Right cardiac atrium (tissue), 5 donors: Measurements from ENCODE around the gene RGS11. TPM values are rescaled to one million over a fixed set of nuclear protein-coding genes. Genes with fewer than 3 reads are reported as not detected.
A peak's percentile ranks its signal among the peaks of the same experiment; 100 is the strongest.
"Not testable (repeated sequence)": the region's sequence is repeated elsewhere in the genome, so short reads cannot be mapped to it uniquely, and the experiment has no call there.

Experiments used
- ATAC-seq, 2 donors: fragments of 200-7000 bp; cut with Tn5 transposase; one replicate each; pipeline versions ENCODE4 v1.8.0 to v1.9.1; 2020; ENCODE audit warnings: moderate library complexity in 2 of 2, mild to moderate bottlenecking in 1 of 2
- DNase-seq, 3 donors: peaks; one replicate each; pipeline ENCODE4 v3.0.0-alpha.2; 2020
- H3K27ac ChIP-seq: one replicate; pipeline ENCODE4 v1.5.1; 2013; ENCODE audit warnings: mild to moderate bottlenecking, low read length, control low read depth, moderate library complexity
- H3K27me3 ChIP-seq: one replicate; pipeline ENCODE4 v1.6.1; 2013; ENCODE audit not compliant: control insufficient read depth, insufficient read depth
- H3K4me1 ChIP-seq: one replicate; pipeline ENCODE4 v1.6.1; 2013; ENCODE audit warnings: low read length; ENCODE audit not compliant: control insufficient read depth, insufficient read depth
- H3K4me3 ChIP-seq: one replicate; pipeline ENCODE4 v1.5.1; 2013; ENCODE audit warnings: low read length, control low read depth
- H3K9me3 ChIP-seq: one replicate; pipeline ENCODE4 v1.6.1; 2013; ENCODE audit warnings: low read length; ENCODE audit not compliant: control insufficient read depth
- WGBS: extraction: QIAGEN DNeasy Blood & Tissue Kit; methylation state at CpG from one replicate; pipeline ENCODE4 v1.1.7; 2013; 5-methylcytosine and 5-hydroxymethylcytosine counted together
- intact Hi-C, 4 donors: fragments of 100-400 bp; cut with DNase I; formaldehyde crosslinking; loops; one replicate each; pipeline versions ENCODE4 v1.11.0 to v1.14.0; 2022 to 2023
- polyA plus RNA-seq: library from polyadenylated mRNA; stranded (reverse); fragments of 200-250 nt; gene quantifications from one replicate; pipeline ENCODE4 v1.2.3, GENCODE V29; 2013
- total RNA-seq, 4 donors: library from RNA; stranded (reverse); fragmentation: NEBNext Ultra II Directional; extraction: Animal tissue kit (Norgen Biotek cat#: 25700); gene quantifications; one replicate each; pipeline ENCODE4 v1.2.1, GENCODE V29; 2021
- donor health status: healthy with polysubstance abuse.
- donor health status: DM: no; HTN: yes; CAD: no.
- donor health status: DM: no; HTN: no; CAD: no.
- donor health status: DM: no; HTN: yes; CAD: no; lungs with severe emphysema.
- donor health status: DM: yes; HTN: yes; CAD: no.

Gene RGS11
- total and polyA plus RNA-seq, 5 donors = 11.6 to 23.8 (median 15.5) TPM

DNA sequence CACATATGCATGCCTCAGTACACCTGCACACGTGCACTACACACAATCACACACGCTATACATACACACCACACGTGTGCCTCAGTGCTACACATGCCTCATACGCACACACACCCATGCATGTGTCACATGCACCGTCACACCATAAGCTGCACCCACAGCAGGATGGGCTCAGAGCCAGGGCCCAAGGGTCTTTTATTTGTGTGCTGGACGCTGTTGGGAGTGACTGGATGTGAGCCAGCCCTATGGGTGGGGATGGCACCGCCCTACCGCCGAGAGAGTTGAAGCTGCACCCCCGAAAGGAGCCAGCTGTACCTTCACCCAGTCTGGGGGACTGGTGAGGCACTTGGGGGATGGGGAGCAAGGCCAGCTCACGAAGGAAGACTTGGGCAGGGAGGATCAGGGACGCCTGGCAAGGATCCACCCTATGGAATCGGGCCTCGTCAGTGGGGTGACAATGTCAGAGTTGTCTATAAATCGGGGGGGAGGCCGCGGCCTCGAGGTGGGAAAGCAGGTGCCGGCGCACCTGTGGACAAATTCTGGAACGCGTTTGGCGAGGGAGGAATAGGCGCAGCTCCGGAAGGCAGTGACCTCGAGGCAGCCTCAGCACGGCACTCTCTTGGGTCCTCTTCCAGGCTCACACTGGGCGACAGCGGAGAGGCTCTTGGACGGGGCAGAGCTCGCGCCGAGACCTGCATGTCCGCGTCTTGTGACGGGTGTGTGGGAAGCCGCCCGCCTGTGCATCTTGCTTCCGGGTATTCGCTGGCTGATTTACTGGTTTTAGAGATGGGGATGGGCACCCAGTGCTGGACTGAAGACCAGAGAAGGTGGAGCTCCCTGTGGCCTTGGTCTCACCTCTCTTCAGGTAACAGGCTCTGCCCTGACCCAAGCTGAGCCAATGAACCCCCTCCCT, 7.3 kb downstream of the RGS11 start:
- H3K9me3 ChIP-seq = no peaks in the 10 kb centered on the region
- 67% methylated on average over 40 of the region's 40 CpGs for WGBS
- intact Hi-C loops = no loop called here
- H3K4me1 ChIP-seq = no peaks in the 10 kb centered on the region
- ATAC-seq (no peak), DNase-seq (peak in 1 of 3 donors; percentile 49)
- no peak overlapping the region for H3K27ac ChIP-seq
- no peaks in the 10 kb centered on the region for H3K27me3 ChIP-seq
- no peak overlapping the region for H3K4me3 ChIP-seq

- intact Hi-C loops, ATAC-seq, H3K27me3 ChIP-seq: not testable (repeated sequence)
Measured at GRCh38 chr16:267562-267961, 8.2 kb downstream of the RGS11 start.

DNA sequence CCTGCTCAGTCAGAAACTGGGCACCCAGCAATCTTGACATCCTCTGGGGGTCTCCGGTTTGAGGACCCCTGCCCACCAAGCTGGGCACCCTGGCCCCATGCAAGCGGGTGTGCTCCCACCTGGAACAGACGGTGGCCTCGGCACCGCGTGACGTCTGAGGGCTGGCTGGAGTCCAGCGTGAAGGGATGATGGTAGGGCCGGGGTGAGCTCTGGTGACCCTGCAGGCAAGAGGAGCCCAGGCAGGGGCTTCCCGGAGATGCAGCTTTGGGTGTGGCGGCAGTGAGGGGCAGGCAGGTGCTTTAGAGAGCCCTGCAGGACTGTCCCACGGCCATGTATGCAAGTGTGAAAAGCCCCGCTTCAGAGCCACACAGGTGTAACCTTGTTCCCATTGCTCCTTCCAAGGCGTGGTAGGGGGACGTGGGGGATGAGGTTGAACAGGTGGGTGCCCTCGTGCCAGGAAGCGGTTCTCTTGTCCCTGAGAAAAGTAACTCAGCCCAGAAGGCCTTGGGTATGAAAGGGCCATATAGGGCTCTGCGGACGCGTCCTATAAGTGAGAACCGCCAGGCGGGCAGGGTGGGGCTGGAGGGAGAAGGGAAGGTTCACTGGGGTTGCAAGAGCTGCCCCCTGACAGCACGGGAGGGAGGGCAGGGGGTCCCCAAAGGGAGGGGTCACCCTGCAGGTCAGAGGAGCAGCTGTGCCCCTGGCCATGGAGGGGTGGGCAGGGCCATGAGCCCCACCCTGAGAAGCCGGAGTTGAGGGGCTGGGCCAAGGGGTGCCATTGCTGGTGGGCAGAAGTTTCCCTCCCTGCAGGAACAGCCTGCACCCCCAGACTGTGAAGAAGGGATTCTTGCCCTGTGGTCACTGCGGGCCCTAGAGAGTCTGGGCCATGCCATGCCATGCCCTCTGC, 9.2 kb downstream of the RGS11 start:
- DNase-seq (peak in 2 of 3 donors; percentile 54 to 57), ATAC-seq (peak in 1 of 2 donors; percentile 2)
- Histone ChIP-seq H3K27me3 (no peaks in the 10 kb centered on the region), H3K9me3 (no peaks in the 10 kb centered on the region), H3K4me3 (no peak overlapping the region), H3K4me1 (no peaks in the 10 kb centered on the region), H3K27ac (no peak overlapping the region)
- intact Hi-C loops = no loop called here
- WGBS = 66% methylated on average over 25 of the region's 25 CpGs

More at GRCh38 chr16:267562-267961, 8.2 kb downstream of the RGS11 start:
- peak in 1 of 3 donors; percentile 38 for DNase-seq
- not testable (repeated sequence) for H3K4me3 ChIP-seq, H3K4me1 ChIP-seq, H3K27ac ChIP-seq, H3K9me3 ChIP-seq
- 91% methylated on average over 17 of the region's 17 CpGs for whole genome bisulfite sequencing

GRCh38 chr16:265711-266110, 10.0 kb downstream of the RGS11 start:
- 63% methylated on average over 12 of the region's 12 CpGs for WGBS
- H3K27me3 ChIP-seq = no peaks in the 10 kb centered on the region
- H3K4me3 ChIP-seq = no peak overlapping the region
- ATAC-seq (peak; percentile 3 to 14), DNase-seq (peak in 2 of 3 donors; percentile 54 to 63)
- H3K4me1 ChIP-seq = no peaks in the 10 kb centered on the region
- no peaks in the 10 kb centered on the region for H3K9me3 ChIP-seq
- no peak overlapping the region for H3K27ac ChIP-seq
- intact Hi-C loops = no loop called here

- Histone ChIP-seq H3K27ac (no peak overlapping the region), H3K4me3 (no peak overlapping the region), H3K9me3 (no peaks in the 10 kb centered on the region), H3K27me3 (no peaks in the 10 kb centered on the region), H3K4me1 (no peaks in the 10 kb centered on the region)
- 89% methylated on average over 14 of the region's 14 CpGs for WGBS
- intact Hi-C loops = no loop called here
- ATAC-seq (no peak), DNase-seq (peak in 2 of 3 donors; percentile 33 to 45)
Measured at GRCh38 chr16:265002-265529, 10.7 kb downstream of the RGS11 start.

DNA sequence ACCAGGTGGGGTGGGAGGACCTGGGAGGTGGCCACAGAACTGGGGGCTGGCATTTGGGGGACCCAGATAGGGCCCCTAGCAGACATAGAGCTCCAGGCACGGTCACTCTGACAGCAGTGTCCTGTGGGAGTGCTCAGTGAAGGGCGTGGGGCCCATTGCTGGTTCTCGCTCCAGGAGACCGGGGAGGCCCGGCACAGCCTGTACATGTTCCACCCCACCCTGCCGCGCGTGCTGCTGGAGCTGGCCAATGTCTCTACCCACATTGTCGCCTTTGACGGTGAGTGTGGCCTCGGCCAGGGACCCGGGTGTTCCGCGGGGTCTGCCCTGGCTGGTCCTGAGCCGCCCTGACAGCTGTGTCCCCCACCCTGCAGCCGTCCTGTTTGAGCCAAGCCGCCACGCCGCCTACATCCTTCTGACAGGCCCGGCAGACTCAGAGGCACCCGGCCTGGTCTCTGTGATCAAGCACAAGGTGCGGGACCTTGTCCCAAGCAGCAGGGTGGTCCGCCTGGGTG, 11.2 kb downstream of the RGS11 start:
- 90% methylated on average over 23 of the region's 23 CpGs for WGBS
- peak in 2 of 3 donors; percentile 46 to 55 for DNase-seq
- Histone ChIP-seq H3K4me3 (no peak overlapping the region), H3K4me1 (no peaks in the 10 kb centered on the region), H3K9me3 (no peaks in the 10 kb centered on the region), H3K27me3 (no peaks in the 10 kb centered on the region), H3K27ac (no peak overlapping the region)
- intact Hi-C loops = no loop called here
- no peak for ATAC-seq

GRCh38 chr16:263944-264343, 11.8 kb downstream of the RGS11 start:
- Histone ChIP-seq H3K27ac (no peak overlapping the region), H3K4me1 (no peaks in the 10 kb centered on the region), H3K9me3 (no peaks in the 10 kb centered on the region), H3K4me3 (no peak overlapping the region), H3K27me3 (no peaks in the 10 kb centered on the region)
- ATAC-seq (no peak), DNase-seq (peak in 2 of 3 donors; percentile 26 to 49)
- intact Hi-C loops = no loop called here
- 92% methylated on average over 17 of the region's 17 CpGs for WGBS

DNA sequence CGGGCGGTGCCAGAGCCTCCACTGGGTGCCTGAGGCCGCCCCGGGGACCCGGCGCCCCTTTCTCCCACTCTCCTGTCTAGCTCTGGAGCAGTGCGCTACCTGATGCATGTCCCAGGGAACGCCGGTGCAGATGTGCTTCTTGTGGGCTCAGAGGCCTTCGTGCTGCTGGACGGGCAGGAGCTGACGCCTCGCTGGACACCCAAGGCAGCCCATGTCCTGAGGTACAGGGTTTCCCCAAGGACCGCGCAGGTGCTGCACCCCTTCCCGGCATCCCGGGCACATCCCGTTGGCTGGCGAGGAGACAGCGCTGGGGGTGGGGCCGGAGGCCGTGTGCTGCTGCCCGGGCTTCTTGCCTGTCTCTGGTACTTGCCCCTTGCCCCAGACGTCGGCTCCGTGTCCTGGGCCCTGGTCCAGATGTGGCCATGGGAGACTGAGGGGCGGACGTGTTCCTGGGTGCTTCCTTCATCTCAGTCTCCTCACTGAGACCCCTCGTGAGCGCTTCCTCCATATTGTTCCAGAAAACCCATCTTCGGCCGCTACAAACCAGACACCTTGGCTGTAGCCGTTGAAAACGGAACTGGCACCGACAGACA, 12.5 kb downstream of the RGS11 start:
- WGBS = 94% methylated on average over 35 of the region's 35 CpGs
- Histone ChIP-seq H3K27me3 (no peaks in the 10 kb centered on the region), H3K4me1 (no peaks in the 10 kb centered on the region), H3K4me3 (no peak overlapping the region), H3K27ac (no peak overlapping the region), H3K9me3 (no peaks in the 10 kb centered on the region)
- intact Hi-C loops = no loop called here
- ATAC-seq (no peak), DNase-seq (peak in 2 of 3 donors; percentile 35 to 55)

GRCh38 chr16:262121-262745, 13.5 kb downstream of the RGS11 start:
- Histone ChIP-seq H3K27me3 (no peaks in the 10 kb centered on the region), H3K4me1 (no peaks in the 10 kb centered on the region), H3K9me3 (no peaks in the 10 kb centered on the region), H3K4me3 (no peak overlapping the region), H3K27ac (no peak overlapping the region)
- intact Hi-C loops = no loop called here
- DNase-seq = peak in 2 of 3 donors; percentile 34 to 59
- WGBS = 92% methylated on average over 29 of the region's 29 CpGs
- ATAC-seq = no peak

- intact Hi-C loops = no loop called here
- WGBS = 73% methylated on average over 28 of the region's 28 CpGs
- no peak overlapping the region for H3K4me3 ChIP-seq
- H3K4me1 ChIP-seq = no peaks in the 10 kb centered on the region
- DNase-seq (peak in 2 of 3 donors; percentile 65 to 76), ATAC-seq (peak; percentile 30 to 42)
- no peaks in the 10 kb centered on the region for H3K27me3 ChIP-seq
- no peak overlapping the region for H3K27ac ChIP-seq
- H3K9me3 ChIP-seq = no peaks in the 10 kb centered on the region
Measured at GRCh38 chr16:261031-261691, 14.6 kb downstream of the RGS11 start.
